Sigmoid colon (tissue), 4 donors: Measurements from ENCODE around the gene MRPS27.

Experiments used
- EP300 ChIP-seq, 4 donors: sonication (generic); formaldehyde crosslinking; IDR thresholded peaks; one replicate each; pipeline ENCODE4 v1.6.1; 2017; ENCODE audit warnings: antibody characterized with exemption in 4 of 4
- POLR2A ChIP-seq, 2 donors: fragments of 450-650 bp; IDR thresholded peaks; one replicate each; pipeline ENCODE4 v1.6.1; 2016; ENCODE audit warnings: antibody characterized with exemption in 2 of 2, mild to moderate bottlenecking in 2 of 2, moderate library complexity in 2 of 2
- TF ChIP-seq, protein P1 (sequence below), 4 experiments: fragments of 450-650 bp in 3 of 4; fragments of 200-600 bp in 1 of 4; IDR thresholded peaks; one replicate each; pipeline ENCODE4 v1.5.1; 2016 to 2019; ENCODE audit warnings: antibody characterized with exemption in 4 of 4, mild to moderate bottlenecking in 3 of 4, moderate library complexity in 2 of 4

DNA sequence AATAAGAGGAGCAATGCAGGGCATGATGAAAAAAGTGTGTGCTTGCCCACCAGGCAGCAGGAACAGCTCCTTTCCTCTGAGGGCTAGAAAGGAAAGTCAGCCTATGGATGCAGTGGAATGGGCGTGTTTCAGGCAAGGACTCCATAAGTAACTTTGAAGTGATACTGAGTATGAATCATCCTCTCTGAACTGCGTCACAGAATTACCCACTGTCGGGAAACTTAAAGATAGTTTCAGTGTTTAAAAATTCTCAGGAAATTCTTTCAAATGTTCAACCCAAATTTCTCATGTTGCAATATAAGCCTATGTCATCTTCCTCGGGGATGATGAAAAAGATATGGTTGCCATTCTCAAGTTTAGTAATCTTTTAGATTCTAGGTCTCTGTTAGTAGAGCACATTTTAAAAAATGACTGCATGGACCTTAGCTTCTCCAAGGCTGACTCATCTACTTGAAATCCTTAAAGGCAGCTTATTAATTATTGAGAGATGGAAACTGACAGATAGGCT is 27.8 kb upstream of the MRPS27 start:
- TF ChIP-seq, protein P1, sequence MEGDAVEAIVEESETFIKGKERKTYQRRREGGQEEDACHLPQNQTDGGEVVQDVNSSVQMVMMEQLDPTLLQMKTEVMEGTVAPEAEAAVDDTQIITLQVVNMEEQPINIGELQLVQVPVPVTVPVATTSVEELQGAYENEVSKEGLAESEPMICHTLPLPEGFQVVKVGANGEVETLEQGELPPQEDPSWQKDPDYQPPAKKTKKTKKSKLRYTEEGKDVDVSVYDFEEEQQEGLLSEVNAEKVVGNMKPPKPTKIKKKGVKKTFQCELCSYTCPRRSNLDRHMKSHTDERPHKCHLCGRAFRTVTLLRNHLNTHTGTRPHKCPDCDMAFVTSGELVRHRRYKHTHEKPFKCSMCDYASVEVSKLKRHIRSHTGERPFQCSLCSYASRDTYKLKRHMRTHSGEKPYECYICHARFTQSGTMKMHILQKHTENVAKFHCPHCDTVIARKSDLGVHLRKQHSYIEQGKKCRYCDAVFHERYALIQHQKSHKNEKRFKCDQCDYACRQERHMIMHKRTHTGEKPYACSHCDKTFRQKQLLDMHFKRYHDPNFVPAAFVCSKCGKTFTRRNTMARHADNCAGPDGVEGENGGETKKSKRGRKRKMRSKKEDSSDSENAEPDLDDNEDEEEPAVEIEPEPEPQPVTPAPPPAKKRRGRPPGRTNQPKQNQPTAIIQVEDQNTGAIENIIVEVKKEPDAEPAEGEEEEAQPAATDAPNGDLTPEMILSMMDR (IDR thresholded peaks at IDR 0.05), result no peak
- TF ChIP-seq POLR2A (IDR thresholded peaks at IDR 0.05), result no peak
- TF ChIP-seq EP300 (IDR thresholded peaks at IDR 0.05), result no peak
